ENCODE data around the gene RETSAT. TPM values are rescaled to one million over a fixed set of nuclear protein-coding genes. Genes with fewer than 3 reads are reported as not detected.

RETSAT gene
- polyA plus RNA-seq, 2 of the 4 experiments (the other 2 are of a cell fraction) = 42.3 to 51.6 TPM

- ATAC-seq = no peak
- TF ChIP-seq MAFK (IDR thresholded peaks at IDR 0.05; ENCODE audit: partially characterized antibody) = peak; percentile 33
- TF ChIP-seq, protein P1, sequence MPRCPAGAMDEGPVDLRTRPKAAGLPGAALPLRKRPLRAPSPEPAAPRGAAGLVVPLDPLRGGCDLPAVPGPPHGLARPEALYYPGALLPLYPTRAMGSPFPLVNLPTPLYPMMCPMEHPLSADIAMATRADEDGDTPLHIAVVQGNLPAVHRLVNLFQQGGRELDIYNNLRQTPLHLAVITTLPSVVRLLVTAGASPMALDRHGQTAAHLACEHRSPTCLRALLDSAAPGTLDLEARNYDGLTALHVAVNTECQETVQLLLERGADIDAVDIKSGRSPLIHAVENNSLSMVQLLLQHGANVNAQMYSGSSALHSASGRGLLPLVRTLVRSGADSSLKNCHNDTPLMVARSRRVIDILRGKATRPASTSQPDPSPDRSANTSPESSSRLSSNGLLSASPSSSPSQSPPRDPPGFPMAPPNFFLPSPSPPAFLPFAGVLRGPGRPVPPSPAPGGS (IDR thresholded peaks at IDR 0.05) = no peak
- peak; percentile 72 for TF ChIP-seq NFE2L2 (conservative IDR thresholded peaks at IDR 0.05; ENCODE audit: low read length)
- no peak for TF ChIP-seq HDAC2 (IDR thresholded peaks at IDR 0.05)
- TF ChIP-seq, protein P2, sequence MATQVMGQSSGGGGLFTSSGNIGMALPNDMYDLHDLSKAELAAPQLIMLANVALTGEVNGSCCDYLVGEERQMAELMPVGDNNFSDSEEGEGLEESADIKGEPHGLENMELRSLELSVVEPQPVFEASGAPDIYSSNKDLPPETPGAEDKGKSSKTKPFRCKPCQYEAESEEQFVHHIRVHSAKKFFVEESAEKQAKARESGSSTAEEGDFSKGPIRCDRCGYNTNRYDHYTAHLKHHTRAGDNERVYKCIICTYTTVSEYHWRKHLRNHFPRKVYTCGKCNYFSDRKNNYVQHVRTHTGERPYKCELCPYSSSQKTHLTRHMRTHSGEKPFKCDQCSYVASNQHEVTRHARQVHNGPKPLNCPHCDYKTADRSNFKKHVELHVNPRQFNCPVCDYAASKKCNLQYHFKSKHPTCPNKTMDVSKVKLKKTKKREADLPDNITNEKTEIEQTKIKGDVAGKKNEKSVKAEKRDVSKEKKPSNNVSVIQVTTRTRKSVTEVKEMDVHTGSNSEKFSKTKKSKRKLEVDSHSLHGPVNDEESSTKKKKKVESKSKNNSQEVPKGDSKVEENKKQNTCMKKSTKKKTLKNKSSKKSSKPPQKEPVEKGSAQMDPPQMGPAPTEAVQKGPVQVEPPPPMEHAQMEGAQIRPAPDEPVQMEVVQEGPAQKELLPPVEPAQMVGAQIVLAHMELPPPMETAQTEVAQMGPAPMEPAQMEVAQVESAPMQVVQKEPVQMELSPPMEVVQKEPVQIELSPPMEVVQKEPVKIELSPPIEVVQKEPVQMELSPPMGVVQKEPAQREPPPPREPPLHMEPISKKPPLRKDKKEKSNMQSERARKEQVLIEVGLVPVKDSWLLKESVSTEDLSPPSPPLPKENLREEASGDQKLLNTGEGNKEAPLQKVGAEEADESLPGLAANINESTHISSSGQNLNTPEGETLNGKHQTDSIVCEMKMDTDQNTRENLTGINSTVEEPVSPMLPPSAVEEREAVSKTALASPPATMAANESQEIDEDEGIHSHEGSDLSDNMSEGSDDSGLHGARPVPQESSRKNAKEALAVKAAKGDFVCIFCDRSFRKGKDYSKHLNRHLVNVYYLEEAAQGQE (IDR thresholded peaks at IDR 0.05) = no peak
- no peak for TF ChIP-seq FOXS1 (CRISPR knock-in tag; IDR thresholded peaks at IDR 0.05)
- TF ChIP-seq, protein P3, sequence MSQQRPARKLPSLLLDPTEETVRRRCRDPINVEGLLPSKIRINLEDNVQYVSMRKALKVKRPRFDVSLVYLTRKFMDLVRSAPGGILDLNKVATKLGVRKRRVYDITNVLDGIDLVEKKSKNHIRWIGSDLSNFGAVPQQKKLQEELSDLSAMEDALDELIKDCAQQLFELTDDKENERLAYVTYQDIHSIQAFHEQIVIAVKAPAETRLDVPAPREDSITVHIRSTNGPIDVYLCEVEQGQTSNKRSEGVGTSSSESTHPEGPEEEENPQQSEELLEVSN (IDR thresholded peaks at IDR 0.05; ENCODE audit: borderline replicate concordance, low read depth) = no peak
- no peak for TF ChIP-seq RFX5 (IDR thresholded peaks at IDR 0.05)
- TF ChIP-seq ESRRA (IDR thresholded peaks at IDR 0.05; ENCODE audit: borderline replicate concordance, low read length) = no peak
- no peak for FAIRE-seq
- H3K4me2 ChIP-seq = peak overlapping the region; percentile 96
- CTCF ChIA-PET = interaction anchor here (0.9 to 1.6 kb wide), 2 partner anchors 14 to 17 kb away, joined by 3 to 4 read pairs; no protein-coding TSS in a partner anchor
- peak overlapping the region in 1 of 2 experiments; percentile 25; a peak in 1 of 6 replicates for H3K27ac ChIP-seq
- DNase-seq (ENCODE audit: low read depth in 1 of 2, low spot score in 1 of 2) = no peak
- POLR2A ChIA-PET = no interaction called here
- peaks cover 33% of the 10 kb centered on the region for H3K4me1 ChIP-seq
- no peak overlapping the region for H3K4me3 ChIP-seq
- no peaks in the 10 kb centered on the region for H3K9me3 ChIP-seq
These were observed 25.1 kb downstream of the RETSAT start for GRCh38 chr2:85329181-85329651.

- DNase-seq (ENCODE audit: low read depth in 1 of 2, low spot score in 1 of 2) (peak; percentile 94 to 98), ATAC-seq (peak; percentile 99), FAIRE-seq (no peak)
- Histone ChIP-seq H3K4me3 (peak within 1 kb of the TSS; percentile 65), H3K27ac (peak within 1 kb of the TSS; percentile 90 to 95), H3K4me2 (peak within 1 kb of the TSS; percentile 96), H3K4me1 (peaks cover 33% of the 10 kb centered on the region), H3K9me3 (no peaks in the 10 kb centered on the region)
- 1% methylated on average over 57 of the region's 57 CpGs for WGBS (ENCODE audit: missing lambda C conversion rate)
- POLR2A ChIA-PET = interaction anchor here (0.6 to 2.0 kb wide), 20 partner anchors 10 to 894 kb away, joined by 3 to 31 read pairs (median 5); partner anchors contain the start of genes ELMOD3, MAT2A, RETSAT and RNF181
- CTCF ChIA-PET = interaction anchor here (0.6 to 2.3 kb wide), 6 partner anchors 13 to 197 kb away, joined by 3 to 9 read pairs (median 4); partner anchors contain the start of genes ELMOD3 and RETSAT
- TF ChIP-seq CHD2 (IDR thresholded peaks at IDR 0.05; ENCODE audit: low read length, partially characterized antibody) (peak; percentile 96), HOXB13 (CRISPR knock-in tag; IDR thresholded peaks at IDR 0.05; ENCODE audit: low read depth) (peak; percentile 62; the same call in 1 of the 2 replicates), ZSCAN20 (CRISPR knock-in tag; IDR thresholded peaks at IDR 0.05) (no peak), MAX (IDR thresholded peaks at IDR 0.05) (peak; percentile 91), RFX5 (IDR thresholded peaks at IDR 0.05) (peak; percentile 56; the same call in 1 of the 2 replicates), RARB (CRISPR knock-in tag; IDR thresholded peaks at IDR 0.05) (peak; percentile 77), PHF8 (IDR thresholded peaks at IDR 0.05; ENCODE audit: borderline replicate concordance, low read depth) (peak; percentile 97), RNF2 (IDR thresholded peaks at IDR 0.05; ENCODE audit: borderline replicate concordance, low read depth) (no peak), FOSL2 (IDR thresholded peaks at IDR 0.05) (no peak), FOSL2 (CRISPR knock-in tag; IDR thresholded peaks at IDR 0.05) (no peak), SMC3 (IDR thresholded peaks at IDR 0.05) (0 out of 3 replicates have a peak, but pooled peaks have one; percentile 4), ESRRA (IDR thresholded peaks at IDR 0.05; ENCODE audit: borderline replicate concordance, low read length) (no peak), JUN (IDR thresholded peaks at IDR 0.05) (peak; percentile 96 to 99), GATA3 (IDR thresholded peaks at IDR 0.05; ENCODE audit: borderline replicate concordance) (peak; percentile 65)
- TF ChIP-seq, protein P2 (IDR thresholded peaks at IDR 0.05) = peak; percentile 96
- TF ChIP-seq, protein P4, sequence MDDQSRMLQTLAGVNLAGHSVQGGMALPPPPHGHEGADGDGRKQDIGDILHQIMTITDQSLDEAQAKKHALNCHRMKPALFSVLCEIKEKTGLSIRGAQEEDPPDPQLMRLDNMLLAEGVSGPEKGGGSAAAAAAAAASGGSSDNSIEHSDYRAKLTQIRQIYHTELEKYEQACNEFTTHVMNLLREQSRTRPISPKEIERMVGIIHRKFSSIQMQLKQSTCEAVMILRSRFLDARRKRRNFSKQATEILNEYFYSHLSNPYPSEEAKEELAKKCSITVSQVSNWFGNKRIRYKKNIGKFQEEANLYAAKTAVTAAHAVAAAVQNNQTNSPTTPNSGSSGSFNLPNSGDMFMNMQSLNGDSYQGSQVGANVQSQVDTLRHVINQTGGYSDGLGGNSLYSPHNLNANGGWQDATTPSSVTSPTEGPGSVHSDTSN (IDR thresholded peaks at IDR 0.05) = peak; percentile 59; the same call in 1 of the 2 replicates
- TF ChIP-seq, protein P5, sequence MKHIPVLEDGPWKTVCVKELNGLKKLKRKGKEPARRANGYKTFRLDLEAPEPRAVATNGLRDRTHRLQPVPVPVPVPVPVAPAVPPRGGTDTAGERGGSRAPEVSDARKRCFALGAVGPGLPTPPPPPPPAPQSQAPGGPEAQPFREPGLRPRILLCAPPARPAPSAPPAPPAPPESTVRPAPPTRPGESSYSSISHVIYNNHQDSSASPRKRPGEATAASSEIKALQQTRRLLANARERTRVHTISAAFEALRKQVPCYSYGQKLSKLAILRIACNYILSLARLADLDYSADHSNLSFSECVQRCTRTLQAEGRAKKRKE (CRISPR knock-in tag; IDR thresholded peaks at IDR 0.05; ENCODE audit: low read depth) = 0 out of 2 replicates have a peak, but pooled peaks have one; percentile 14
These were observed 26.3 kb downstream of the RETSAT start, which contains the start of gene TGOLN2 for GRCh38 chr2:85327822-85328617. TSS of gene TGOLN2 (minus strand) at chr2:85327989. CDS start at chr2:85327962, 27 bp downstream.

Measured in A549 (cell line).